GM19328 (cell line): ENCODE measurements around the gene XPR1.

ENCODE experiments used
- ATAC-seq: cut with Tn5 transposase; IDR thresholded peaks from one replicate; pipeline ENCODE4 v1.9.1; 2021; ENCODE audit warnings: mild to moderate bottlenecking, moderate library complexity; ENCODE audit not compliant: unreplicated experiment

Gene XPR1

GRCh38 chr1:180631766-180632325 lies at the start of gene XPR1:
TSS of gene XPR1 (plus strand) at chr1:180632022. CDS start at chr1:180632202, 180 bp downstream.
- ATAC-seq: peak; percentile 97

- no peak for ATAC-seq
Observed at GRCh38 chr1:180584869-180585268, 47.0 kb upstream of the XPR1 start.

GRCh38 chr1:180585994-180586359 lies 45.8 kb upstream of the XPR1 start:
- ATAC-seq: no peak

- ATAC-seq: no peak
Observed at GRCh38 chr1:180586671-180587155, 45.1 kb upstream of the XPR1 start.

- ATAC-seq: no peak
Observed at GRCh38 chr1:180588121-180588520, 43.7 kb upstream of the XPR1 start.

GRCh38 chr1:180590889-180591288 lies 40.9 kb upstream of the XPR1 start:
- ATAC-seq: no peak

GRCh38 chr1:180593382-180593781 lies 38.4 kb upstream of the XPR1 start:
- ATAC-seq: no peak

GRCh38 chr1:180594723-180595122 lies 37.1 kb upstream of the XPR1 start:
- no peak for ATAC-seq

- no peak for ATAC-seq
Observed at GRCh38 chr1:180595966-180596365, 35.9 kb upstream of the XPR1 start.

GRCh38 chr1:180597520-180597919 lies 34.3 kb upstream of the XPR1 start:
- ATAC-seq: no peak

GRCh38 chr1:180598333-180598974 lies 33.4 kb upstream of the XPR1 start:
- ATAC-seq: no peak

GRCh38 chr1:180600343-180600742 lies 31.5 kb upstream of the XPR1 start:
- no peak for ATAC-seq

GRCh38 chr1:180601512-180601911 lies 30.3 kb upstream of the XPR1 start:
- no peak for ATAC-seq

GRCh38 chr1:180603223-180603849 lies 28.5 kb upstream of the XPR1 start:
- ATAC-seq: no peak

GRCh38 chr1:180603850-180604226 lies 28.0 kb upstream of the XPR1 start:
- ATAC-seq: no peak

GRCh38 chr1:180606155-180606554 lies 25.7 kb upstream of the XPR1 start:
- ATAC-seq: no peak

- ATAC-seq: no peak
Observed at GRCh38 chr1:180609643-180610555, 21.9 kb upstream of the XPR1 start.

- no peak for ATAC-seq
Observed at GRCh38 chr1:180610556-180611015, 21.2 kb upstream of the XPR1 start.

- no peak for ATAC-seq
Observed at GRCh38 chr1:180611016-180611930, 20.5 kb upstream of the XPR1 start.

- no peak for ATAC-seq
Observed at GRCh38 chr1:180612632-180613031, 19.2 kb upstream of the XPR1 start.
